Spleen (tissue), 7 donors: ENCODE measurements around the gene STX18.

Source experiments
- POLR2AphosphoS5 ChIP-seq, 3 donors: sonication (generic); formaldehyde crosslinking; IDR thresholded peaks; one replicate each; pipeline ENCODE4 v1.5.1; 2017; ENCODE audit warnings: antibody characterized with exemption in 3 of 3
- TF ChIP-seq, protein P1 (sequence below), 11 experiments: fragments of 200-600 bp in 7 of 11; fragments of 450-650 bp in 4 of 11; sonication (generic) in 4 of 11; IDR thresholded peaks in 8 of 11; conservative IDR thresholded peaks in 3 of 11; 1 replicate in 7 of 11; 2 replicates in 4 of 11; pipeline versions ENCODE4 v1.4.0 to v1.8.0; 2016 to 2021; ENCODE audit warnings: antibody characterized with exemption in 11 of 11, inconsistent platforms in 4 of 11, mild to moderate bottlenecking in 1 of 11
- donor health status: DM: no; HTN: no; CAD: no; lungs with moderate emphysema.
- donor health status: DM: no; HTN: no; CAD: no.
- donor health status: DM: no; HTN: no; CAD: no.

DNA sequence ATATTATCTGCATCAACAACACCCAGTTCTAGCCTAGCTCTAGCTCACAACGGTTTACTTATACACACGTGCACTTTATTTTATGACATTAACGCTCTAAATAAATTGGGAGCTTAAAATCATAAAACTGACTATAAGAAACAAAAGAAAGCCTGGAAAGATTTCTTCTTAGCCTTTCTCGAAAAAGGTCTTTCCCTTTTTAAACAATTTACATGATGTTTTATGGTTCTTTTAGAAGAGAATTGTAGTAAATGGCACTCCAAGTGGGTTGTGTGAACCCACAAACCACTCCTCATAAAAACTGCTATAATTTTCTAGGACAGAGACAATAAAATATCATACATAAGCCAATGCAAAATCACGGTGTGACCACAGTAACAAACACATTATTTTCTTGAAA is 23.1 kb downstream of the STX18 start:
- TF ChIP-seq, protein P1, sequence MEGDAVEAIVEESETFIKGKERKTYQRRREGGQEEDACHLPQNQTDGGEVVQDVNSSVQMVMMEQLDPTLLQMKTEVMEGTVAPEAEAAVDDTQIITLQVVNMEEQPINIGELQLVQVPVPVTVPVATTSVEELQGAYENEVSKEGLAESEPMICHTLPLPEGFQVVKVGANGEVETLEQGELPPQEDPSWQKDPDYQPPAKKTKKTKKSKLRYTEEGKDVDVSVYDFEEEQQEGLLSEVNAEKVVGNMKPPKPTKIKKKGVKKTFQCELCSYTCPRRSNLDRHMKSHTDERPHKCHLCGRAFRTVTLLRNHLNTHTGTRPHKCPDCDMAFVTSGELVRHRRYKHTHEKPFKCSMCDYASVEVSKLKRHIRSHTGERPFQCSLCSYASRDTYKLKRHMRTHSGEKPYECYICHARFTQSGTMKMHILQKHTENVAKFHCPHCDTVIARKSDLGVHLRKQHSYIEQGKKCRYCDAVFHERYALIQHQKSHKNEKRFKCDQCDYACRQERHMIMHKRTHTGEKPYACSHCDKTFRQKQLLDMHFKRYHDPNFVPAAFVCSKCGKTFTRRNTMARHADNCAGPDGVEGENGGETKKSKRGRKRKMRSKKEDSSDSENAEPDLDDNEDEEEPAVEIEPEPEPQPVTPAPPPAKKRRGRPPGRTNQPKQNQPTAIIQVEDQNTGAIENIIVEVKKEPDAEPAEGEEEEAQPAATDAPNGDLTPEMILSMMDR (IDR thresholded peaks at IDR 0.05 in 8 of 11, conservative IDR thresholded peaks at IDR 0.05 in 3 of 11): no peak
- TF ChIP-seq POLR2AphosphoS5 (IDR thresholded peaks at IDR 0.05): no peak
